ENCODE results near the gene EBI3. TPM values are rescaled to one million over a fixed set of nuclear protein-coding genes. Genes with fewer than 3 reads are reported as not detected.
A peak's percentile ranks its signal among the peaks of the same experiment; 100 is the strongest.

Gene EBI3
- total and polyA plus RNA-seq, 2 of the 13 experiments (the other 11 are each of a cell fraction or from before 2014, with no cell fraction given), result 3.4 TPM; not detected in 1

DNA sequence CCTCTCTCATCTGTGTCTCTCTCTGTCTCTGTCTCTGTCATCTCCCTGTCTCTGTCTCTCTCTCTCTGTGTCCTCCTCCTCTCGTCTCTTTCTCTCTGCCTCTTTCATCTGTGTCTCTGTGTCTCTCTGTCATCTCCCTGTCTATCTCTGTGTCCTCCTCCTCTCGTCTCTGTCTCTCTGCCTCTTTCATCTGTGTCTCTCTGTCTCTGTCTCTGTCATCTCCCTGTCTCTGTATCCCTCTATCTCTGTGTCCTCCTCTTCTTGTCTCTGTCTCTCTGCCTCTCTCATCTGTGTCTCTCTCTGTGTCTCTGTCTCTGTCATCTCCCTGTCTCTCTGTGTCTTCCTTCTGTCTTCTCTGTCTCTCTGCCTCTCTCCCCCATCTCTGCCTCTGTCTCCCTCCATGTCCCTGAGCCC, 551 bp upstream of the EBI3 start (continued):
- TF ChIP-seq E2F2 (CRISPR knock-in tag; IDR thresholded peaks at IDR 0.05; ENCODE audit: borderline replicate concordance) (no peak), MXD3 (CRISPR knock-in tag; IDR thresholded peaks at IDR 0.05) (no peak), ARNTL (CRISPR knock-in tag; IDR thresholded peaks at IDR 0.05) (0 out of 2 replicates have a peak, but pooled peaks have one; percentile 1), IKZF1 (IDR thresholded peaks at IDR 0.05) (peak; percentile 7; the same call in 1 of the 2 replicates), ZBTB4 (CRISPR knock-in tag; IDR thresholded peaks at IDR 0.05; ENCODE audit: borderline replicate concordance) (no peak), ZNF83 (CRISPR knock-in tag; IDR thresholded peaks at IDR 0.05; ENCODE audit: borderline replicate concordance) (no peak)
- TF ChIP-seq, protein P1, sequence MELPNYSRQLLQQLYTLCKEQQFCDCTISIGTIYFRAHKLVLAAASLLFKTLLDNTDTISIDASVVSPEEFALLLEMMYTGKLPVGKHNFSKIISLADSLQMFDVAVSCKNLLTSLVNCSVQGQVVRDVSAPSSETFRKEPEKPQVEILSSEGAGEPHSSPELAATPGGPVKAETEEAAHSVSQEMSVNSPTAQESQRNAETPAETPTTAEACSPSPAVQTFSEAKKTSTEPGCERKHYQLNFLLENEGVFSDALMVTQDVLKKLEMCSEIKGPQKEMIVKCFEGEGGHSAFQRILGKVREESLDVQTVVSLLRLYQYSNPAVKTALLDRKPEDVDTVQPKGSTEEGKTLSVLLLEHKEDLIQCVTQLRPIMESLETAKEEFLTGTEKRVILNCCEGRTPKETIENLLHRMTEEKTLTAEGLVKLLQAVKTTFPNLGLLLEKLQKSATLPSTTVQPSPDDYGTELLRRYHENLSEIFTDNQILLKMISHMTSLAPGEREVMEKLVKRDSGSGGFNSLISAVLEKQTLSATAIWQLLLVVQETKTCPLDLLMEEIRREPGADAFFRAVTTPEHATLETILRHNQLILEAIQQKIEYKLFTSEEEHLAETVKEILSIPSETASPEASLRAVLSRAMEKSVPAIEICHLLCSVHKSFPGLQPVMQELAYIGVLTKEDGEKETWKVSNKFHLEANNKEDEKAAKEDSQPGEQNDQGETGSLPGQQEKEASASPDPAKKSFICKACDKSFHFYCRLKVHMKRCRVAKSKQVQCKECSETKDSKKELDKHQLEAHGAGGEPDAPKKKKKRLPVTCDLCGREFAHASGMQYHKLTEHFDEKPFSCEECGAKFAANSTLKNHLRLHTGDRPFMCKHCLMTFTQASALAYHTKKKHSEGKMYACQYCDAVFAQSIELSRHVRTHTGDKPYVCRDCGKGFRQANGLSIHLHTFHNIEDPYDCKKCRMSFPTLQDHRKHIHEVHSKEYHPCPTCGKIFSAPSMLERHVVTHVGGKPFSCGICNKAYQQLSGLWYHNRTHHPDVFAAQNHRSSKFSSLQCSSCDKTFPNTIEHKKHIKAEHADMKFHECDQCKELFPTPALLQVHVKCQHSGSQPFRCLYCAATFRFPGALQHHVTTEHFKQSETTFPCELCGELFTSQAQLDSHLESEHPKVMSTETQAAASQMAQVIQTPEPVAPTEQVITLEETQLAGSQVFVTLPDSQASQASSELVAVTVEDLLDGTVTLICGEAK (IDR thresholded peaks at IDR 0.05), result peak; percentile 1; the same call in 1 of the 2 replicates
- TF ChIP-seq, protein P1 (CRISPR knock-in tag; IDR thresholded peaks at IDR 0.05), result no peak
- TF ChIP-seq, protein P2, sequence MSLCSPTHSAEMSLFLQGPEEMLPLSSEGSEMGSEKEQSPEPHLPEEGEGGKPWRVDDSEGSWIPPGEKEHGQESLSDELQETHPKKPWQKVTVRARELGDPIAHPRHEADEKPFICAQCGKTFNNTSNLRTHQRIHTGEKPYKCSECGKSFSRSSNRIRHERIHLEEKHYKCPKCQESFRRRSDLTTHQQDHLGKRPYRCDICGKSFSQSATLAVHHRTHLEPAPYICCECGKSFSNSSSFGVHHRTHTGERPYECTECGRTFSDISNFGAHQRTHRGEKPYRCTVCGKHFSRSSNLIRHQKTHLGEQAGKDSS (CRISPR knock-in tag; IDR thresholded peaks at IDR 0.05; ENCODE audit: borderline replicate concordance, low read depth), result 0 out of 2 replicates have a peak, but pooled peaks have one; percentile 4
